Endothelial cell of umbilical vein (primary cell): ENCODE measurements around the gene DNAJC30. TPM values are rescaled to one million over a fixed set of nuclear protein-coding genes. Genes with fewer than 3 reads are reported as not detected.

Source experiments
- BruUV-seq: library from RNA; stranded (reverse); fragments of 400-500 nt; replicated peaks from 2 replicates; lab custom pipeline; 2021; lab: Mats Ljungman, UMichigan
- CTCF ChIA-PET: fragments of 300-600, 350-600 bp; sonication (Branson Sonifier 250); formaldehyde crosslinking; loops from one replicate; lab custom pipeline; 2021; ENCODE audit warnings: antibody characterized with exemption, inconsistent platforms; lab: Charles Lee
- POLR2A ChIA-PET: fragments of 300-600, 350-600 bp; sonication (Branson Sonifier 250); formaldehyde crosslinking; loops from one replicate; lab custom pipeline; 2021; ENCODE audit warnings: antibody characterized with exemption, inconsistent platforms; lab: Charles Lee
- DNase-seq: peaks from one replicate; pipeline ENCODE4 v3.0.0-alpha.2; 2011; ENCODE audit warnings: low read depth, low spot score
- FAIRE-seq: peaks from 2 replicates; lab custom pipeline; 2011; peaks lifted over from hg19 to GRCh38; lab: Jason Lieb, UNC
- H2AFZ ChIP-seq: 2 replicates; pipeline ENCODE4 v1.6.0; 2012; ENCODE audit warnings: low read depth, low read length, control low read depth, inconsistent platforms
- H3K27ac ChIP-seq: 2 replicates; pipeline ENCODE4 v1.5.1; 2011; ENCODE audit warnings: low read depth, mild to moderate bottlenecking, control low read depth, low read length, moderate library complexity; ENCODE audit not compliant: insufficient read depth
- H3K27me3 ChIP-seq, 2 experiments: 2 replicates each; pipeline versions ENCODE4 v1.6.0 to v1.6.1; 2011; ENCODE audit warnings: low read length in 2 of 2, mixed read lengths in 1 of 2; ENCODE audit not compliant: control insufficient read depth in 2 of 2, insufficient read depth in 2 of 2
- H3K36me3 ChIP-seq, 2 experiments: 2 replicates in 1 of 2; 3 replicates in 1 of 2; pipeline ENCODE4 v1.5.1; 2011; ENCODE audit warnings: low read length in 2 of 2, mild to moderate bottlenecking in 1 of 2, moderate library complexity in 1 of 2; ENCODE audit not compliant: control insufficient read depth in 2 of 2, insufficient read depth in 2 of 2; ENCODE audit errors: extremely low read depth in 1 of 2
- H3K4me1 ChIP-seq: 3 replicates; pipeline ENCODE4 v1.5.1; 2011; ENCODE audit warnings: mild to moderate bottlenecking, low read length; ENCODE audit not compliant: control insufficient read depth, insufficient read depth; ENCODE audit errors: extremely low read depth
- H3K4me2 ChIP-seq: 2 replicates; pipeline ENCODE4 v1.6.1; 2011; ENCODE audit warnings: low read length, control low read depth, mixed read lengths; ENCODE audit not compliant: insufficient read depth
- H3K4me3 ChIP-seq, 3 experiments: fragments of 200-600 bp in 1 of 3; sonication (generic), shearing (Covaris generic) in 1 of 3; replicated peaks in 1 of 3; 2 replicates each; pipeline ENCODE4 v1.5.1; 2011 to 2016; ENCODE audit warnings: control low read depth in 3 of 3, low read length in 3 of 3, mild to moderate bottlenecking in 2 of 3, inconsistent platforms in 1 of 3, low read depth in 1 of 3, moderate library complexity in 1 of 3; ENCODE audit not compliant: insufficient read depth in 1 of 3
- H3K79me2 ChIP-seq: 2 replicates; pipeline ENCODE4 v1.6.0; 2012; ENCODE audit warnings: low read length, inconsistent platforms; ENCODE audit not compliant: control insufficient read depth, insufficient read depth
- H3K9ac ChIP-seq: replicated peaks from 2 replicates; pipeline ENCODE3; 2011; ENCODE audit warnings: low read length, control low read depth; ENCODE audit not compliant: insufficient read depth; ENCODE audit errors: extremely low read depth
- H3K9me1 ChIP-seq: replicated peaks from 3 replicates; pipeline ENCODE4 v1.6.0; 2011; ENCODE audit warnings: mild to moderate bottlenecking, low read length; ENCODE audit not compliant: control insufficient read depth, insufficient read depth; ENCODE audit errors: extremely low read depth
- H3K9me3 ChIP-seq: replicated peaks from 2 replicates; pipeline ENCODE4 v1.5.1; 2012; ENCODE audit warnings: low read length, inconsistent platforms; ENCODE audit not compliant: control insufficient read depth, insufficient read depth
- H4K20me1 ChIP-seq: replicated peaks from 2 replicates; pipeline ENCODE3; 2011; ENCODE audit warnings: mild to moderate bottlenecking, low read length; ENCODE audit not compliant: control insufficient read depth, insufficient read depth; ENCODE audit errors: extremely low read depth
- EZH2 ChIP-seq: IDR thresholded peaks from 2 replicates; pipeline ENCODE4 v1.6.1; 2012; ENCODE audit warnings: borderline replicate concordance, low read depth, mild to moderate bottlenecking, moderate library complexity, low read length, inconsistent platforms; ENCODE audit not compliant: severe bottlenecking
- FOS ChIP-seq: IDR thresholded peaks from 2 replicates; pipeline ENCODE4 v1.6.1; 2011; ENCODE audit warnings: mild to moderate bottlenecking, low read length, moderate library complexity, borderline replicate concordance; ENCODE audit not compliant: insufficient read depth
- GATA2 ChIP-seq: IDR thresholded peaks from 2 replicates; pipeline ENCODE4 v1.7.0; 2011; ENCODE audit warnings: low read depth, mild to moderate bottlenecking, moderate library complexity, mixed read lengths, low read length; ENCODE audit not compliant: insufficient read length, insufficient read depth
- JUN ChIP-seq: IDR thresholded peaks from 2 replicates; pipeline ENCODE4 v1.6.1; 2011; ENCODE audit warnings: borderline replicate concordance, low read depth; ENCODE audit not compliant: insufficient read length, insufficient read depth
- MYC ChIP-seq: IDR thresholded peaks from one replicate; pipeline ENCODE4 v1.6.1; 2011; ENCODE audit warnings: mild to moderate bottlenecking, low read depth, low read length
- POLR2A ChIP-seq: IDR thresholded peaks from 2 replicates; pipeline ENCODE4 v1.6.1; 2012; ENCODE audit warnings: low read depth, mild to moderate bottlenecking, control low read depth, low read length
- POLR2AphosphoS5 ChIP-seq: IDR thresholded peaks from 2 replicates; pipeline ENCODE4 v1.6.1; 2012; ENCODE audit warnings: low read depth, mild to moderate bottlenecking, control low read depth, low read length, moderate library complexity; ENCODE audit not compliant: insufficient read depth
- dilution Hi-C: fragments of 300-500 bp; cut with MboI; formaldehyde crosslinking; loops from one replicate; pipeline ENCODE4 v1.15.0; 2019; ENCODE audit warnings: low sequenced_read_pairs; ENCODE audit not compliant: extremely low pct_ligation_motif_present
- intact Hi-C: fragments of 100-400 bp; cut with micrococcal nuclease; formaldehyde crosslinking; loops from one replicate; pipeline ENCODE4 v1.10.0; 2022
- polyA plus RNA-seq, 4 experiments: library from polyadenylated mRNA; depleted of rRNA in 3 of 4; stranded (reverse) in 3 of 4; unstranded in 1 of 4; fragments of >200 nt; gene quantifications; 2 replicates each; pipeline versions ENCODE4 v1.2.1 to v1.2.3, GENCODE V29; 2011 to 2012; ENCODE audit warnings: missing spikeins in 1 of 4
- total RNA-seq: library from RNA; stranded (reverse); gene quantifications from 2 replicates; pipeline ENCODE4 v1.2.3, GENCODE V29; 2021
- TF ChIP-seq, protein P1 (sequence below): IDR thresholded peaks from 2 replicates; pipeline ENCODE4 v1.6.1; 2011; ENCODE audit not compliant: insufficient read depth, insufficient read length
- TF ChIP-seq, protein P2 (sequence below), 2 donors: IDR thresholded peaks; 1 replicate in 1 of 2; 2 replicates in 1 of 2; pipeline ENCODE4 v1.5.1; 2011; ENCODE audit warnings: low read length in 2 of 2, mild to moderate bottlenecking in 2 of 2, moderate library complexity in 2 of 2, control low read depth in 1 of 2, inconsistent platforms in 1 of 2, low read depth in 1 of 2; ENCODE audit not compliant: insufficient read depth in 1 of 2; ENCODE audit errors: extremely low read depth in 1 of 2

DNAJC30 gene
- total and polyA plus RNA-seq, 2 donors (not counting 3 experiments of a cell fraction or from before 2014, with no cell fraction given) = 10.6 to 11.9 TPM

DNA sequence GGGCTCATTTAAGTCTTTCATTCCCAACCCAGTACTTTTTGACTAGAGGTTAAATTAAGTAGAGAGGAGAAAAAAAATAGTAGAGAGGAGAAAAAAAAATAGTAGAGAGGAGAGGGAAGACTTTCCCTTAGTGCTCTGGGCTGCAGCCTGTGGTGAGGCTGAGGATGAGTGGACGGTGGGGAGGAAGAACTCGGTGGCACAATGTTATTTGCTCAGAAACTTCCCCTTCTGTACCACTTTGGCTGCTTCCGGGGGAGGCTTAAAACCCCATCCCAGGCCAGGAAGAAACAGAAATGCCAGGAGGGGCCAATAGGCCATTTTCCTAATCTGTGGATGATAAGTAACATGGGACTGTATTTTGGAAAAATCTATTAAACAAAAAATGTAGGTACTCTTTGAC, 44.3 kb downstream of the DNAJC30 start:
- no peak overlapping the region for H3K9ac ChIP-seq
- H3K4me1 ChIP-seq = no peaks in the 10 kb centered on the region
- H4K20me1 ChIP-seq = no peaks in the 10 kb centered on the region
- H2AFZ ChIP-seq = no peak overlapping the region
- H3K27ac ChIP-seq = no peak overlapping the region
- dilution Hi-C loops = no loop called here
- ChIA-PET POLR2A (no interaction called here), CTCF (interaction anchor here (0.8 to 2.0 kb wide), 2 partner anchors 10 to 32 kb away, joined by 3 to 8 read pairs; no protein-coding TSS in a partner anchor)
- intact Hi-C loops = no loop called here
- H3K27me3 ChIP-seq = peaks cover 0 to under 1% of the 10 kb centered on the region in 2 experiments
- no peak for TF ChIP-seq GATA2
- no peak for TF ChIP-seq POLR2AphosphoS5
- TF ChIP-seq POLR2A = no peak
- TF ChIP-seq FOS = no peak
- TF ChIP-seq, protein P1, sequence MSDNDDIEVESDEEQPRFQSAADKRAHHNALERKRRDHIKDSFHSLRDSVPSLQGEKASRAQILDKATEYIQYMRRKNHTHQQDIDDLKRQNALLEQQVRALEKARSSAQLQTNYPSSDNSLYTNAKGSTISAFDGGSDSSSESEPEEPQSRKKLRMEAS = no peak
- TF ChIP-seq, protein P2, sequence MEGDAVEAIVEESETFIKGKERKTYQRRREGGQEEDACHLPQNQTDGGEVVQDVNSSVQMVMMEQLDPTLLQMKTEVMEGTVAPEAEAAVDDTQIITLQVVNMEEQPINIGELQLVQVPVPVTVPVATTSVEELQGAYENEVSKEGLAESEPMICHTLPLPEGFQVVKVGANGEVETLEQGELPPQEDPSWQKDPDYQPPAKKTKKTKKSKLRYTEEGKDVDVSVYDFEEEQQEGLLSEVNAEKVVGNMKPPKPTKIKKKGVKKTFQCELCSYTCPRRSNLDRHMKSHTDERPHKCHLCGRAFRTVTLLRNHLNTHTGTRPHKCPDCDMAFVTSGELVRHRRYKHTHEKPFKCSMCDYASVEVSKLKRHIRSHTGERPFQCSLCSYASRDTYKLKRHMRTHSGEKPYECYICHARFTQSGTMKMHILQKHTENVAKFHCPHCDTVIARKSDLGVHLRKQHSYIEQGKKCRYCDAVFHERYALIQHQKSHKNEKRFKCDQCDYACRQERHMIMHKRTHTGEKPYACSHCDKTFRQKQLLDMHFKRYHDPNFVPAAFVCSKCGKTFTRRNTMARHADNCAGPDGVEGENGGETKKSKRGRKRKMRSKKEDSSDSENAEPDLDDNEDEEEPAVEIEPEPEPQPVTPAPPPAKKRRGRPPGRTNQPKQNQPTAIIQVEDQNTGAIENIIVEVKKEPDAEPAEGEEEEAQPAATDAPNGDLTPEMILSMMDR (IDR thresholded peaks at IDR 0.05; ENCODE audit: extremely low read depth in 1 of 2, insufficient read depth in 1 of 2, low read depth in 1 of 2, low read length in 2 of 2) = no peak
- no peak for TF ChIP-seq JUN
- no peak for TF ChIP-seq MYC
- TF ChIP-seq EZH2 = no peak
- no peaks in the 10 kb centered on the region for H3K79me2 ChIP-seq
- peaks cover 2% of the 10 kb centered on the region for H3K9me3 ChIP-seq
- no peak overlapping the region for H3K4me2 ChIP-seq
- FAIRE-seq (no peak), DNase-seq (no peak)
- no TSS peak for BruUV-seq
- H3K9me1 ChIP-seq = no peaks in the 10 kb centered on the region
- H3K36me3 ChIP-seq = no peaks in the 10 kb centered on the region
- no peak overlapping the region for H3K4me3 ChIP-seq
